ENCODE measurements around the gene GPR132. TPM values are rescaled to one million over a fixed set of nuclear protein-coding genes. Genes with fewer than 3 reads are reported as not detected.

The GPR132 gene
- total RNA-seq, 1 experiment from 2014 or later: not detected

DNA sequence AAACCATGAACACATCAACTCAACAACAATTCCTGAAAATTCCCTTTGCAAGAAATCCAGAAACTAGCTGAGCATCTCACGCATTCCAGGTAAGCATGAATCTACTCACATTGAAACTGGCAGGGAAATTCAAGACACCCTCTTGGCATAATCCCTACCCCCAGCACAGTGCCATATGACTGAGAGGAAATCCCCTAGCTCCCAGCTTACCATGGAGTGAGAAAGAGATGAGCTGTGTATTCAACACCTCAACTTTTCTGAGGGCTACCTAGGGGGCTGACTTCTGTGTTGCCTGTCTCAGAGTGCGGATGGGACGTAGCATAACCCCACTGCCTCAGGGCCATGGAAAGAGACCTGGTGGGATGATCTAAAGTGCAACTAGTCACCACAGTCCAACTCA lies 37.7 kb upstream of the GPR132 start:
- Histone ChIP-seq H3K36me3 (ENCODE audit: low read depth) (no peaks in the 10 kb centered on the region), H3K4me2 (peak overlapping the region; percentile 29; the same call in 1 of the 2 replicates), H2AFZ (no peak overlapping the region), H3K4me3 (no peak overlapping the region), H3K4me1 (replicated peaks; ENCODE audit: insufficient read depth) (peaks cover 17% of the 10 kb centered on the region), H3F3A (ENCODE audit: insufficient read depth, low read depth) (peaks cover 4% of the 10 kb centered on the region; the same call in 1 of the 2 replicates), H3K27ac (no peak overlapping the region), H3K79me2 (ENCODE audit: low read depth) (no peaks in the 10 kb centered on the region), H3K9me2 (ENCODE audit: insufficient read depth) (no peaks in the 10 kb centered on the region), H3K9me3 (ENCODE audit: insufficient read depth, low read depth) (no peaks in the 10 kb centered on the region), H3K27me3 (ENCODE audit: insufficient read depth, low read depth) (no peaks in the 10 kb centered on the region), H4K20me1 (ENCODE audit: insufficient read depth) (no peaks in the 10 kb centered on the region)
- TF ChIP-seq, protein P1, sequence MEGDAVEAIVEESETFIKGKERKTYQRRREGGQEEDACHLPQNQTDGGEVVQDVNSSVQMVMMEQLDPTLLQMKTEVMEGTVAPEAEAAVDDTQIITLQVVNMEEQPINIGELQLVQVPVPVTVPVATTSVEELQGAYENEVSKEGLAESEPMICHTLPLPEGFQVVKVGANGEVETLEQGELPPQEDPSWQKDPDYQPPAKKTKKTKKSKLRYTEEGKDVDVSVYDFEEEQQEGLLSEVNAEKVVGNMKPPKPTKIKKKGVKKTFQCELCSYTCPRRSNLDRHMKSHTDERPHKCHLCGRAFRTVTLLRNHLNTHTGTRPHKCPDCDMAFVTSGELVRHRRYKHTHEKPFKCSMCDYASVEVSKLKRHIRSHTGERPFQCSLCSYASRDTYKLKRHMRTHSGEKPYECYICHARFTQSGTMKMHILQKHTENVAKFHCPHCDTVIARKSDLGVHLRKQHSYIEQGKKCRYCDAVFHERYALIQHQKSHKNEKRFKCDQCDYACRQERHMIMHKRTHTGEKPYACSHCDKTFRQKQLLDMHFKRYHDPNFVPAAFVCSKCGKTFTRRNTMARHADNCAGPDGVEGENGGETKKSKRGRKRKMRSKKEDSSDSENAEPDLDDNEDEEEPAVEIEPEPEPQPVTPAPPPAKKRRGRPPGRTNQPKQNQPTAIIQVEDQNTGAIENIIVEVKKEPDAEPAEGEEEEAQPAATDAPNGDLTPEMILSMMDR (conservative IDR thresholded peaks at IDR 0.05): no peak
- TF ChIP-seq EZH2 (IDR thresholded peaks at IDR 0.05; ENCODE audit: low read depth): no peak
- intact Hi-C loops (cut with micrococcal nuclease; ENCODE audit: unreplicated experiment): no loop called here
- no peak for DNase-seq
- BruUV-seq (replicated peaks): no TSS peak
- POLR2A ChIA-PET (ENCODE audit: unreplicated experiment): no interaction called here
- CTCF ChIA-PET: no interaction called here

DNA sequence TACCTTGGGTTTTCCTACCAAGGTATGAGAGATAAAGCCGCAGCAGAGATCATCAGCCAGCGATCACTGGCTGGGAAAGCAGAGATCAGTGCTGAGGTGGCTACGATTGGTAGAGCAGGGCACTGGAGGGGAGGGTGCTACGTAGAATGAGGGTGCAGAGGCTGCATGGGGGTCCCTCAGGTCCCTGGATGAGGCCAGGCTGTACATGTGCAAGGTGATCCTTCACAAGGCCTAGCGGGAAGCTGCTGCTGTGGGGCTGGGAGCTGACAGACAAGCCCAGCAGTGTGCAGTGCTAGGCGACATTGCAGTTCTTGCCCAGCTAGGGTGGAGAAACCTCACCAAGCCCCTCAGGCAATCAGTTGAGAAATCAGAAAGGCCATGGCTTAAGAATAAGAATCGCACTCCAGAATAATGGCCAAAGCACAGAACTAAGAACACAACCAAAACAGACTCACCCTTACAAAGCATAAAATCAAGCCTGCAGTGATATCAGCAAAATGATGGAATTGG lies 37.2 kb upstream of the GPR132 start:
- Histone ChIP-seq H3K9me3 (ENCODE audit: insufficient read depth, low read depth) (no peaks in the 10 kb centered on the region), H2AFZ (no peak overlapping the region), H3K4me2 (peak overlapping the region; percentile 29; the same call in 1 of the 2 replicates), H3K4me3 (no peak overlapping the region), H3K4me1 (replicated peaks; ENCODE audit: insufficient read depth) (peaks cover 17% of the 10 kb centered on the region), H3K36me3 (ENCODE audit: low read depth) (no peaks in the 10 kb centered on the region), H3K79me2 (ENCODE audit: low read depth) (no peaks in the 10 kb centered on the region), H4K20me1 (ENCODE audit: insufficient read depth) (no peaks in the 10 kb centered on the region), H3K27me3 (ENCODE audit: insufficient read depth, low read depth) (no peaks in the 10 kb centered on the region), H3F3A (ENCODE audit: insufficient read depth, low read depth) (peaks cover 4% of the 10 kb centered on the region; the same call in 1 of the 2 replicates), H3K27ac (no peak overlapping the region), H3K9me2 (ENCODE audit: insufficient read depth) (no peaks in the 10 kb centered on the region)
- ChIA-PET CTCF (no interaction called here), POLR2A (ENCODE audit: unreplicated experiment) (no interaction called here)
- no TSS peak for BruUV-seq (replicated peaks)
- TF ChIP-seq, protein P1 (conservative IDR thresholded peaks at IDR 0.05): no peak
- no peak for TF ChIP-seq EZH2 (IDR thresholded peaks at IDR 0.05; ENCODE audit: low read depth)
- intact Hi-C loops (cut with micrococcal nuclease; ENCODE audit: unreplicated experiment): no loop called here
- no peak for DNase-seq

DNA sequence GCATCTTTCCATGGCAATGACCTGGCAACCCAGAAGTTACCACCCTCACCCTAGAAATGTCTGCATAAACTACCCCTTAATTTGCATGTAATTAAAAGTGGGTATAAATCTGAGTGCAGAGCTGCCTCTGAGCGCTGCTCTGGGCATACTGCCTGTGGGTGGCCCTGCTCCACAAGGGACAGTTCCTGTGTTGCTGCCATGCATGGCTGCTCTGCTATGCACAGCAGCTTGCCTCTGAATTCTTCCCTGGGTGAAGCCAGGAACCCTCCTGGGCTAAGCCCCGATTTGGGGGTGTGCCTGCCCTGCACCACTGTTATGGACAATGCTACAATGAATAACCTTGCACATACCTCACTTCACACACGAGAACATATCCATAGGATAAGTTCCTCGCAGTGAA lies 35.7 kb upstream of the GPR132 start:
- Histone ChIP-seq H3K9me2 (ENCODE audit: insufficient read depth) (no peaks in the 10 kb centered on the region), H3K79me2 (ENCODE audit: low read depth) (no peaks in the 10 kb centered on the region), H3K4me3 (no peak overlapping the region), H3K27me3 (ENCODE audit: insufficient read depth, low read depth) (no peaks in the 10 kb centered on the region), H4K20me1 (ENCODE audit: insufficient read depth) (no peaks in the 10 kb centered on the region), H3K4me1 (replicated peaks; ENCODE audit: insufficient read depth) (peaks cover 17% of the 10 kb centered on the region), H3K36me3 (ENCODE audit: low read depth) (no peaks in the 10 kb centered on the region), H3K9me3 (ENCODE audit: insufficient read depth, low read depth) (no peaks in the 10 kb centered on the region), H3K27ac (no peak overlapping the region), H3F3A (ENCODE audit: insufficient read depth, low read depth) (peaks cover 4% of the 10 kb centered on the region; the same call in 1 of the 2 replicates), H2AFZ (no peak overlapping the region), H3K4me2 (no peak overlapping the region)
- intact Hi-C loops (cut with micrococcal nuclease; ENCODE audit: unreplicated experiment): no loop called here
- CTCF ChIA-PET: no interaction called here
- POLR2A ChIA-PET (ENCODE audit: unreplicated experiment): no interaction called here
- TF ChIP-seq, protein P1 (conservative IDR thresholded peaks at IDR 0.05): no peak
- no peak for TF ChIP-seq EZH2 (IDR thresholded peaks at IDR 0.05; ENCODE audit: low read depth)
- no TSS peak for BruUV-seq (replicated peaks)
- no peak for DNase-seq

Measured in PC-9 (cell line).